CD14-positive monocyte (primary cell): ENCODE data around the gene GRIK2. TPM values are rescaled to one million over a fixed set of nuclear protein-coding genes. Genes with fewer than 3 reads are reported as not detected.

Experiments
- DNase-seq, 3 donors: peaks; one replicate each; pipeline ENCODE4 v3.0.0-alpha.2; 2011 to 2022
- H2AFZ ChIP-seq: 2 replicates; pipeline ENCODE4 v1.6.0; 2012; ENCODE audit warnings: mild to moderate bottlenecking, low read depth, low read length, inconsistent platforms; ENCODE audit not compliant: insufficient read depth, poor library complexity, severe bottlenecking
- H3K27ac ChIP-seq, 2 donors: 1 replicate in 1 of 2; 2 replicates in 1 of 2; pipeline ENCODE4 v1.5.1; 2012 to 2013; ENCODE audit warnings: low read length in 2 of 2, control low read depth in 1 of 2, inconsistent platforms in 1 of 2, low read depth in 1 of 2, mild to moderate bottlenecking in 1 of 2
- H3K27me3 ChIP-seq, 2 donors: one replicate each; pipeline versions ENCODE4 v1.6.0 to v1.6.1; 2011 to 2013; ENCODE audit warnings: low read length in 2 of 2; ENCODE audit not compliant: control insufficient read depth in 2 of 2, insufficient read depth in 2 of 2
- H3K36me3 ChIP-seq, 2 donors: replicated peaks in 1 of 2; 1 replicate in 1 of 2; 2 replicates in 1 of 2; pipeline versions ENCODE4 v1.5.1 to v1.6.1; 2012 to 2013; ENCODE audit warnings: low read length in 2 of 2, control low read depth in 1 of 2, inconsistent platforms in 1 of 2, mild to moderate bottlenecking in 1 of 2; ENCODE audit not compliant: insufficient read depth in 2 of 2, control insufficient read depth in 1 of 2
- H3K4me1 ChIP-seq, 2 donors: 1 replicate in 1 of 2; 2 replicates in 1 of 2; pipeline versions ENCODE4 v1.5.1 to v1.6.1; 2012 to 2013; ENCODE audit warnings: low read length in 2 of 2, control low read depth in 1 of 2, inconsistent platforms in 1 of 2, mild to moderate bottlenecking in 1 of 2, moderate library complexity in 1 of 2; ENCODE audit not compliant: insufficient read depth in 2 of 2, control insufficient read depth in 1 of 2
- H3K4me2 ChIP-seq: replicated peaks from 2 replicates; pipeline ENCODE3; 2012; ENCODE audit warnings: low read length, moderate library complexity, mild to moderate bottlenecking; ENCODE audit not compliant: poor library complexity, severe bottlenecking; ENCODE audit errors: extremely low read depth
- H3K4me3 ChIP-seq, 3 experiments: fragments of 200-600 bp in 1 of 3; sonication (generic) in 1 of 3; replicated peaks in 1 of 3; 1 replicate in 2 of 3; 2 replicates in 1 of 3; pipeline ENCODE4 v1.5.1; 2011 to 2013; ENCODE audit warnings: low read length in 3 of 3, mild to moderate bottlenecking in 3 of 3, control low read depth in 2 of 3, low read depth in 2 of 3, inconsistent platforms in 1 of 3, moderate library complexity in 1 of 3
- H3K79me2 ChIP-seq: 2 replicates; pipeline ENCODE4 v1.6.0; 2012; ENCODE audit warnings: mild to moderate bottlenecking, control low read depth, inconsistent platforms, low read length, moderate library complexity; ENCODE audit not compliant: insufficient read depth
- H3K9ac ChIP-seq: 2 replicates; pipeline ENCODE4 v1.6.0; 2017; ENCODE audit warnings: low read length, mild to moderate bottlenecking; ENCODE audit not compliant: insufficient read depth, poor library complexity, severe bottlenecking
- H3K9me3 ChIP-seq, 2 donors: replicated peaks in 1 of 2; 1 replicate in 1 of 2; 2 replicates in 1 of 2; pipeline versions ENCODE4 v1.5.1 to v1.6.1; 2012 to 2013; ENCODE audit warnings: low read length in 2 of 2, control low read depth in 1 of 2; ENCODE audit not compliant: control insufficient read depth in 1 of 2, insufficient read depth in 1 of 2
- H4K20me1 ChIP-seq: 2 replicates; pipeline ENCODE4 v1.6.0; 2012; ENCODE audit warnings: mild to moderate bottlenecking, low read length, control low read depth, moderate library complexity; ENCODE audit not compliant: insufficient read depth
- H3K27ac Mint-ChIP-seq, 7 donors: one replicate each; pipeline ENCODE4 v1.8.0; 2020; ENCODE audit warnings: mild to moderate bottlenecking in 7 of 7, mixed read lengths in 7 of 7, moderate library complexity in 6 of 7, inconsistent platforms in 2 of 7
- H3K27me3 Mint-ChIP-seq, 3 donors: one replicate each; pipeline ENCODE4 v1.8.0; 2021 to 2022; ENCODE audit warnings: low read depth in 3 of 3, mild to moderate bottlenecking in 3 of 3, mixed read lengths in 3 of 3, moderate library complexity in 3 of 3, inconsistent platforms in 1 of 3
- H3K36me3 Mint-ChIP-seq, 2 donors: one replicate each; pipeline ENCODE4 v1.8.0; 2020; ENCODE audit warnings: mixed read lengths in 2 of 2, inconsistent platforms in 1 of 2, mild to moderate bottlenecking in 1 of 2
- H3K4me1 Mint-ChIP-seq: one replicate; pipeline ENCODE4 v1.8.0; 2020; ENCODE audit warnings: mild to moderate bottlenecking, mixed read lengths
- H3K4me3 Mint-ChIP-seq, 2 donors: one replicate each; pipeline ENCODE4 v1.8.0; 2020; ENCODE audit warnings: mild to moderate bottlenecking in 2 of 2, mixed read lengths in 2 of 2, moderate library complexity in 1 of 2
- H3K9me3 Mint-ChIP-seq, 7 donors: one replicate each; pipeline ENCODE4 v1.8.0; 2020 to 2022; ENCODE audit warnings: mixed read lengths in 7 of 7, mild to moderate bottlenecking in 6 of 7, moderate library complexity in 6 of 7, inconsistent platforms in 2 of 7
- WGBS: methylation state at CpG from one replicate; pipeline ENCODE4 v1.1.5; 2013; ENCODE audit warnings: missing lambda C conversion rate; ENCODE audit not compliant: insufficient coverage; 5-methylcytosine and 5-hydroxymethylcytosine counted together
- intact Hi-C, 2 donors: fragments of 100-400 bp; cut with micrococcal nuclease; formaldehyde crosslinking; loops; one replicate each; pipeline versions ENCODE4 v1.15.0 to v1.15.1; 2023
- polyA plus RNA-seq, 3 donors: library from polyadenylated mRNA; depleted of rRNA in 1 of 3; unstranded in 2 of 3; stranded (reverse) in 1 of 3; fragments of 300-500 nt in 2 of 3; fragments of >200 nt in 1 of 3; fragmentation: Illumina TruSeq in 2 of 3; gene quantifications; 1 replicate in 2 of 3; 2 replicates in 1 of 3; pipeline ENCODE4 v1.2.3, GENCODE V29; 2012 to 2021
- TF ChIP-seq, protein P1 (sequence below): fragments of 200-600 bp; IDR thresholded peaks from one replicate; pipeline ENCODE4 v1.8.0; 2022; ENCODE audit warnings: antibody characterized with exemption, mild to moderate bottlenecking

The GRIK2 gene
- polyA plus RNA-seq, 3 donors = not detected

DNA sequence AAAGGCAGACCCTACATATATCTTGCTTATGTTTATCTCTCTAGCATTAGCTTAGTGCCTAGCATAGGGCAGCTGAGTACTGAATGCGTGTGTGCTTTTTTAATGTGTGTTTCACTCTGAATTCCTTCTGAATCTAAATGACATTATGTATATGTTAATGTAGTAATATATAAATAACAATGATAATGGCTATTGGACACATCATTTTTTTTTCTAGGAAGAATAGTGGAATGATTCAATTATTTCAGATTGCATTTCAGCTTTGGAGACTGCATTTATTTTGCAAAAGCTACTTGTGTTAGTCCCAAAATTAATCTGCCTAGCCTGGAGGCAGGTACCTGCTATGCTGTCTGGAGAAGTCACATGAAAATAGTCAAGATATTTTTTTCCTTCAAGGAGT is 371.8 kb downstream of the GRIK2 start:
- DNase-seq = no peak
- Mint-ChIP-seq H3K9me3 (peaks cover 0 to 3% (median 2%) of the 10 kb centered on the region in 7 donors), H3K36me3 (no peaks in the 10 kb centered on the region), H3K27ac (no peak overlapping the region), H3K4me1 (peaks cover 29% of the 10 kb centered on the region), H3K27me3 (no peaks in the 10 kb centered on the region), H3K4me3 (no peak overlapping the region)
- peaks cover 21% of the 10 kb centered on the region in 2 donors for H3K4me1 ChIP-seq
- H4K20me1 ChIP-seq = no peaks in the 10 kb centered on the region
- TF ChIP-seq, protein P1, sequence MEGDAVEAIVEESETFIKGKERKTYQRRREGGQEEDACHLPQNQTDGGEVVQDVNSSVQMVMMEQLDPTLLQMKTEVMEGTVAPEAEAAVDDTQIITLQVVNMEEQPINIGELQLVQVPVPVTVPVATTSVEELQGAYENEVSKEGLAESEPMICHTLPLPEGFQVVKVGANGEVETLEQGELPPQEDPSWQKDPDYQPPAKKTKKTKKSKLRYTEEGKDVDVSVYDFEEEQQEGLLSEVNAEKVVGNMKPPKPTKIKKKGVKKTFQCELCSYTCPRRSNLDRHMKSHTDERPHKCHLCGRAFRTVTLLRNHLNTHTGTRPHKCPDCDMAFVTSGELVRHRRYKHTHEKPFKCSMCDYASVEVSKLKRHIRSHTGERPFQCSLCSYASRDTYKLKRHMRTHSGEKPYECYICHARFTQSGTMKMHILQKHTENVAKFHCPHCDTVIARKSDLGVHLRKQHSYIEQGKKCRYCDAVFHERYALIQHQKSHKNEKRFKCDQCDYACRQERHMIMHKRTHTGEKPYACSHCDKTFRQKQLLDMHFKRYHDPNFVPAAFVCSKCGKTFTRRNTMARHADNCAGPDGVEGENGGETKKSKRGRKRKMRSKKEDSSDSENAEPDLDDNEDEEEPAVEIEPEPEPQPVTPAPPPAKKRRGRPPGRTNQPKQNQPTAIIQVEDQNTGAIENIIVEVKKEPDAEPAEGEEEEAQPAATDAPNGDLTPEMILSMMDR = no peak
- H3K79me2 ChIP-seq = no peaks in the 10 kb centered on the region
- no peak overlapping the region for H3K4me3 ChIP-seq
- H3K36me3 ChIP-seq = no peaks in the 10 kb centered on the region
- intact Hi-C loops = no loop called here
- peak overlapping the region; percentile 12 for H2AFZ ChIP-seq
- no peak overlapping the region for H3K4me2 ChIP-seq
- no peak overlapping the region for H3K9ac ChIP-seq
- H3K27me3 ChIP-seq = no peaks in the 10 kb centered on the region
- H3K27ac ChIP-seq = no peak overlapping the region
- WGBS = no CpG with 5 or more reads among the region's 1 CpG
- H3K9me3 ChIP-seq = no peaks in the 10 kb centered on the region

GRCh38 chr6:101770116-101770515 is 376.6 kb downstream of the GRIK2 start:
- no peaks in the 10 kb centered on the region for H3K36me3 Mint-ChIP-seq
- H3K4me3 Mint-ChIP-seq = no peak overlapping the region
- DNase-seq = no peak
- no peak overlapping the region for H3K4me2 ChIP-seq
- H3K9me3 ChIP-seq = no peaks in the 10 kb centered on the region
- H3K27ac Mint-ChIP-seq = no peak overlapping the region
- no peaks in the 10 kb centered on the region for H3K36me3 ChIP-seq
- H3K27ac ChIP-seq = no peak overlapping the region
- peaks cover 0 to 1% (median 0%) of the 10 kb centered on the region in 3 donors for H3K27me3 Mint-ChIP-seq
- H3K79me2 ChIP-seq = no peaks in the 10 kb centered on the region
- peaks cover 0 to 4% of the 10 kb centered on the region in 2 donors for H3K4me1 ChIP-seq
- WGBS = no CpG with 5 or more reads among the region's 3 CpGs
- H3K9me3 Mint-ChIP-seq = peaks cover 0 to 6% (median 0%) of the 10 kb centered on the region in 7 donors
- intact Hi-C loops = no loop called here
- TF ChIP-seq, protein P1 = no peak
- peaks cover 1% of the 10 kb centered on the region for H3K4me1 Mint-ChIP-seq
- H4K20me1 ChIP-seq = no peaks in the 10 kb centered on the region
- no peak overlapping the region for H3K4me3 ChIP-seq
- no peak overlapping the region for H3K9ac ChIP-seq
- no peak overlapping the region for H2AFZ ChIP-seq
- H3K27me3 ChIP-seq = no peaks in the 10 kb centered on the region
